Astrocyte of the spinal cord (primary cell): Measurements from ENCODE around the gene FBXL15.

Source experiments
- DNase-seq: peaks from one replicate; pipeline ENCODE4 v3.0.0; 2011; ENCODE audit warnings: low read depth, low spot score
- H3K4me3 ChIP-seq: 2 replicates; pipeline ENCODE4 v1.5.1; 2011; ENCODE audit warnings: low read depth, mild to moderate bottlenecking, low read length, moderate library complexity
- in situ Hi-C: cut with HindIII; loops from 2 replicates; pipeline ENCODE4 v1.10.0; 2017; ENCODE audit warnings: low sequenced_read_pairs
- TF ChIP-seq, protein P1 (sequence below): IDR thresholded peaks from 2 replicates; pipeline ENCODE4 v1.5.1; 2012; ENCODE audit warnings: low read depth, mild to moderate bottlenecking, low read length, inconsistent platforms

The FBXL15 gene

DNA sequence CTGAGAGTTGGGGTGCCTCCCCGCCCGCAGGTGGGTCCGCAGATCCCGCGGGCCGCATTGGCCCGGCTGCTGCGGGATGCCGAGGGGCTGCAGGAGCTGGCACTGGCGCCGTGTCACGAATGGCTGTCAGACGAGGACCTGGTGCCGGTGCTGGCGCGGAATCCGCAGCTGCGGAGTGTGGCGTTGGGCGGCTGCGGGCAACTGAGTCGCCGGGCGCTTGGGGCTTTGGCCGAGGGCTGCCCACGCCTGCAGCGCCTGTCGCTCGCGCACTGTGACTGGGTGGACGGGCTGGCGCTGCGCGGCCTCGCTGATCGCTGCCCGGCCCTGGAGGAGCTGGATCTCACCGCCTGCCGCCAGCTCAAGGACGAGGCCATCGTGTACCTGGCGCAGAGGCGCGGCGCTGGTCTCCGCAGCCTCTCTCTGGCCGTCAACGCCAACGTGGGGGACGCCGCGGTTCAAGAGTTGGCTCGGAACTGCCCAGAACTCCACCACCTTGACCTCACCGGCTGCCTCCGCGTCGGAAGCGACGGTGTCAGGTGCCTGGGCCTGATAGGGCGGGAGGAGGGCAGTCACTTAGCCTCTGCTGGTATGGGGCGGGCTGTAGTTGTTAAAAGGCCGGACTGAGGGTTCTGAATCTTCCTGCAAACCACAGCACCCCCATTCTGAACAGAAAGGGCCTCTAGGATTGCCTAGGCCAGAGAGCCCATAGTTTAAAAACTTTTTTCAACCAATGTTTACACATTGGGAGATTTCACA lies 1.3 kb downstream of the FBXL15 start:
- no peak for DNase-seq
- H3K4me3 ChIP-seq: peak overlapping the region; percentile 82
- TF ChIP-seq, protein P1, sequence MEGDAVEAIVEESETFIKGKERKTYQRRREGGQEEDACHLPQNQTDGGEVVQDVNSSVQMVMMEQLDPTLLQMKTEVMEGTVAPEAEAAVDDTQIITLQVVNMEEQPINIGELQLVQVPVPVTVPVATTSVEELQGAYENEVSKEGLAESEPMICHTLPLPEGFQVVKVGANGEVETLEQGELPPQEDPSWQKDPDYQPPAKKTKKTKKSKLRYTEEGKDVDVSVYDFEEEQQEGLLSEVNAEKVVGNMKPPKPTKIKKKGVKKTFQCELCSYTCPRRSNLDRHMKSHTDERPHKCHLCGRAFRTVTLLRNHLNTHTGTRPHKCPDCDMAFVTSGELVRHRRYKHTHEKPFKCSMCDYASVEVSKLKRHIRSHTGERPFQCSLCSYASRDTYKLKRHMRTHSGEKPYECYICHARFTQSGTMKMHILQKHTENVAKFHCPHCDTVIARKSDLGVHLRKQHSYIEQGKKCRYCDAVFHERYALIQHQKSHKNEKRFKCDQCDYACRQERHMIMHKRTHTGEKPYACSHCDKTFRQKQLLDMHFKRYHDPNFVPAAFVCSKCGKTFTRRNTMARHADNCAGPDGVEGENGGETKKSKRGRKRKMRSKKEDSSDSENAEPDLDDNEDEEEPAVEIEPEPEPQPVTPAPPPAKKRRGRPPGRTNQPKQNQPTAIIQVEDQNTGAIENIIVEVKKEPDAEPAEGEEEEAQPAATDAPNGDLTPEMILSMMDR: no peak
- in situ Hi-C loops: no loop called here

DNA sequence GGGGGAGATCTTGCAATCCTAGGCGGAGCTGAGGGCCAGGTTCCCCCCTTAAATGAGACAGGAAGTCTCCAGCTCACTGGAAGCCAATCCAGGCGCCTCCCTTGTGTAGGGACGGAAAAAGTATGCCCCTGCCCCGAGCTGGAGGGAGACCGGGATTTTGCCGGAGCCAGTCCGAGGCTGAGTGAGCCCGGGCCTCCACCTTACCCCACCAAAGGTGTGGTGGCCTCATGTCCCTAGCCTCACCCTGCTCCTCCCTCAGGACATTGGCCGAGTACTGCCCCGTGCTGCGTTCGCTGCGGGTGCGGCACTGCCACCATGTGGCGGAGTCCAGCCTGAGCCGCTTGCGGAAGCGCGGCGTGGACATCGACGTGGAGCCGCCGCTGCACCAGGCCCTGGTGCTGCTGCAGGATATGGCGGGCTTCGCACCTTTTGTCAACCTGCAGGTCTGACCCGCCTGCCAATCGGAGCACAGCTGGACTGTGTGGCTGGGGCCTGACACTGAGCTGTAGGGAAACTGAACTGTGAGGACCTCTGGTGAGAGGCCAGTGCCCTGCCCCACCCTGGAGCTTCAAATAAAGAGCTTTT lies 2.0 kb downstream of the FBXL15 start:
- TF ChIP-seq, protein P1: peak; percentile 83
- DNase-seq: peak; percentile 64
- in situ Hi-C loops: no loop called here
- peak overlapping the region; percentile 82 for H3K4me3 ChIP-seq

DNA sequence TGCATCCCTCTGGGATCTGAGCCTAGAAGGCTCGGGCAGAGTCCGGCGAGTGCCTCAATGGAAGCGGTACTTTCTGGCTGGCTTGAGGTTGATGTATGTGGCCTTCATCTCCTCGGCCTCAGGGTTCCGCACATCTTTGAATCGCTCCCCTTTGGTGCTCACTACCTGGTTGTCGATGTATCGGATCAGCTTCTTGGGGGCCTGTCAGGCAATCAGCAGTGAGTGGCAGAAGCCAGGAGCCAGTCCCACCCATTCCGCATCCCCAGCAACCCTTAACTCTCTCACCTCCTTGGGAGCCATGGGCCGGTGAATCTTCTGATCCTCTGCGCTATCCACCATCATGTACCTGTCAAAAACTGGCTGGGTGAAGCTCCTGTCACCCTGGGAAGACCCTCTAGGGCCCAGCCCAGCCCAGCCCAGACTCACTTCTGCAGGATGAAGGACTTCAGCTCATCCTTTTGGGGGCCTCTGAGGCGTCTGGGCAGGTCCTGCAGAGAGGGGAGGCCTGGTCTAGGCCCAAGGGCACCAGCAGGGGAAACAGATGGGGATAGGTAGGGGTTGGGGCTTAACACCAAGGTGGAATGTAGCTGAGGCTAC lies 2.8 kb downstream of the FBXL15 start:
- DNase-seq: no peak
- in situ Hi-C loops: no loop called here
- no peak overlapping the region for H3K4me3 ChIP-seq
- TF ChIP-seq, protein P1: no peak

DNA sequence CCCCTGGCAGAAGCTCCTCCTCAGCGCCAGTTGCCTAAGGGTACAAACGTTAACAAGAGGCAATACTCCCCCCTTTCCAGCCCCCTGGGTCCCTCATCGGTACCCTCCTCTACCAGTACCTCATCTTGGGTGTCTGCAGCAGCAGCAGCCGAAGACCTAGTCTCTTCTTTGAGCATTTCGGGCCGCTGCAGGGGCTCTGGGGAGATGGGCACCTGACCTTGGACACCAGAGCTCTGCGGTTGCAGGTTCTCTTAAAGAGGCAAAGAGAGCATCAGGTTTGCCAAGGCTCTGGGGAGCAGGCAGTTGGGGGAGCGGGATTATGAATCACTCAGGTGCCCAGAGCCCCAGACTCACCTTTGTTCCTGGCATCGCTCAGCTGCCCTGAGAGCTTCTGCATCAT lies 3.5 kb downstream of the FBXL15 start:
- no peak for DNase-seq
- TF ChIP-seq, protein P1: no peak
- H3K4me3 ChIP-seq: no peak overlapping the region
- in situ Hi-C loops: no loop called here

DNA sequence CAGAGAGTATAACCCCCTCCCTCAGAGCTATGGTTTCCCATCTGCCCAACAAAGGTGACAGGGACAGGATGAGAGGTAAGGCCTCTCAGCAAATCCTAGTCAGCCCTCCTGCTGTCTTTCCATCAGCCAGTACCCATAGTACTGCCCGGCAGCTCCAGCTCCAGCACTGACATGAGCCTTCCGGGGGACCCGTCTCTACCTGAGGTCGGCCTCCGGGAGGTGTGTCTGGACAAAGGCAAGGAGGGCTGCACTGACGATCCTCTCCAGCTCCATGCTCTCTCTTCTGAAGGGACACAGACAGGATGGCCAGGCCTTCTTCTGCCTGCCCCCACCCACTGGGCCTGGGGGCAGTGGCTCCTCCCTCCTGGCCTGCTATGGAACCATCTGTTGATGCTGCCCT lies 4.3 kb downstream of the FBXL15 start:
- TF ChIP-seq, protein P1: no peak
- in situ Hi-C loops: no loop called here
- no peak overlapping the region for H3K4me3 ChIP-seq
- no peak for DNase-seq

DNA sequence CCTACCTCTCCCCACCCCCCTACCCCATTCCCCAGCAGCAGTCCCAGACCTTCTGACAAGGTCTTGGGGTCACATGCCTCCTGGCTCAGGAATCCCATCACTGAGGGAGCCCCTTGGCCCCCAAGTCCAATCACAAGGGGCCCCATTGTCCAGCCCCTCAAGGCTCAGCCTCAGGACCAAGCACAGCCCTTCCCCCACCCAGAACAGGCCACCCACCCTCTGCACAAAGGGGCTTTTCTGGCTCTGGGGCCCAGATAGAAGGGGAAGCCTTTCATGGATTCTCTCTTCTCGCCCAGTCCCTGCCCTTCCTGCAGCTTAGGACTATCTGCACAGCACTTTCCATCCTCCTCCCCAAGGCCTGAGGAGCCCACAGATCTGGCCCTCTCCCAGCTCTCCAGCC lies 4.8 kb downstream of the FBXL15 start:
- in situ Hi-C loops: no loop called here
- no peak for DNase-seq
- H3K4me3 ChIP-seq: no peak overlapping the region
- TF ChIP-seq, protein P1: no peak
